ENCODE results near the gene TRPM3. TPM values are rescaled to one million over a fixed set of nuclear protein-coding genes. Genes with fewer than 3 reads are reported as not detected.

TRPM3 gene
- total and polyA plus RNA-seq, 10 donors = 0.02 to 6.7 (median 1.6) TPM

GRCh38 chr9:71108937-71109336 is 12.5 kb downstream of the TRPM3 start:
- DNase-seq = no peak
- Histone ChIP-seq H3K36me3 (no peaks in the 10 kb centered on the region), H3K9me3 (no peaks in the 10 kb centered on the region), H3K27ac (no peak overlapping the region), H3K4me1 (no peaks in the 10 kb centered on the region), H3K4me3 (no peak overlapping the region), H3K27me3 (replicated peaks in 1 of 7) (no peaks in the 10 kb centered on the region)
- TF ChIP-seq CTCF (IDR thresholded peaks at IDR 0.05 in 8 of 11, conservative IDR thresholded peaks at IDR 0.05 in 3 of 11) = no peak
- no peak for TF ChIP-seq POLR2A (IDR thresholded peaks at IDR 0.05)
- no peak for TF ChIP-seq POLR2AphosphoS5 (IDR thresholded peaks at IDR 0.05)
- WGBS, 5 donors = 38 to 83% (median 52%) methylated on average over 2 of the region's 2 CpGs
- intact Hi-C loops (cut with DNase I; ENCODE audit: low total_unique reads) = no loop called here

GRCh38 chr9:71106992-71107391 is 14.4 kb downstream of the TRPM3 start:
- Histone ChIP-seq H3K27me3 (replicated peaks in 1 of 7) (no peaks in the 10 kb centered on the region), H3K4me3 (no peak overlapping the region), H3K9me3 (no peaks in the 10 kb centered on the region), H3K4me1 (no peaks in the 10 kb centered on the region), H3K27ac (no peak overlapping the region), H3K36me3 (no peaks in the 10 kb centered on the region)
- intact Hi-C loops (cut with DNase I; ENCODE audit: low total_unique reads) = no loop called here
- DNase-seq = no peak
- WGBS, 5 donors = 75 to 95% (median 89%) methylated on average over 5 of the region's 5 CpGs
- TF ChIP-seq POLR2AphosphoS5 (IDR thresholded peaks at IDR 0.05) = no peak
- TF ChIP-seq CTCF (IDR thresholded peaks at IDR 0.05 in 8 of 11, conservative IDR thresholded peaks at IDR 0.05 in 3 of 11) = no peak
- no peak for TF ChIP-seq POLR2A (IDR thresholded peaks at IDR 0.05)

GRCh38 chr9:71105192-71105591 is 16.2 kb downstream of the TRPM3 start:
- Histone ChIP-seq H3K36me3 (no peaks in the 10 kb centered on the region), H3K4me1 (no peaks in the 10 kb centered on the region), H3K4me3 (no peak overlapping the region), H3K27ac (no peak overlapping the region), H3K27me3 (replicated peaks in 1 of 7) (no peaks in the 10 kb centered on the region), H3K9me3 (no peaks in the 10 kb centered on the region)
- TF ChIP-seq CTCF (IDR thresholded peaks at IDR 0.05 in 8 of 11, conservative IDR thresholded peaks at IDR 0.05 in 3 of 11) (no peak), POLR2A (IDR thresholded peaks at IDR 0.05) (no peak), POLR2AphosphoS5 (IDR thresholded peaks at IDR 0.05) (no peak)
- DNase-seq = no peak
- intact Hi-C loops (cut with DNase I; ENCODE audit: low total_unique reads) = no loop called here
- WGBS, 5 donors = 74 to 89% (median 83%) methylated on average over 1 of the region's 1 CpG

GRCh38 chr9:71098801-71099200 is 22.6 kb downstream of the TRPM3 start:
- no peak overlapping the region for H3K27ac ChIP-seq
- H3K27me3 ChIP-seq (replicated peaks in 1 of 7) = no peaks in the 10 kb centered on the region
- 42 to 73% (median 51%) methylated on average over 2 of the region's 2 CpGs for WGBS, 5 donors
- no peaks in the 10 kb centered on the region for H3K9me3 ChIP-seq
- TF ChIP-seq POLR2A (IDR thresholded peaks at IDR 0.05) = no peak
- no peak for TF ChIP-seq CTCF (IDR thresholded peaks at IDR 0.05 in 8 of 11, conservative IDR thresholded peaks at IDR 0.05 in 3 of 11)
- TF ChIP-seq POLR2AphosphoS5 (IDR thresholded peaks at IDR 0.05) = no peak
- no peak for DNase-seq
- H3K4me1 ChIP-seq = peaks cover 0 to 12% (median 6%) of the 10 kb centered on the region in 6 donors
- intact Hi-C loops (cut with DNase I; ENCODE audit: low total_unique reads) = no loop called here
- no peaks in the 10 kb centered on the region for H3K36me3 ChIP-seq
- no peak overlapping the region for H3K4me3 ChIP-seq

All from spleen (tissue), 11 donors.